ENCODE data around the gene SPRYD7.

Gene SPRYD7

GRCh38 chr13:49938314-49938713, 2.2 kb upstream of the SPRYD7 start:
- no peak overlapping the region for H3K4me3 ChIP-seq (replicated peaks; ENCODE audit: low read depth, low read length)
- H3K27me3 ChIP-seq (replicated peaks; ENCODE audit: control insufficient read depth, insufficient read depth, low read length) = no peaks in the 10 kb centered on the region
- DNase-seq (ENCODE audit: extremely low read depth, insufficient read length) = peak; percentile 12
- H3K36me3 ChIP-seq (ENCODE audit: control insufficient read depth, insufficient read depth, low read length) = no peaks in the 10 kb centered on the region
- TF ChIP-seq CTCF (IDR thresholded peaks at IDR 0.05; ENCODE audit: insufficient read depth, low read length, poor library complexity, severe bottlenecking) = no peak

GRCh38 chr13:49936968-49937273, 781 bp upstream of the SPRYD7 start:
- DNase-seq (ENCODE audit: extremely low read depth, insufficient read length) = no peak
- peak overlapping the region; percentile 72 for H3K4me3 ChIP-seq (replicated peaks; ENCODE audit: low read depth, low read length)
- TF ChIP-seq CTCF (IDR thresholded peaks at IDR 0.05; ENCODE audit: insufficient read depth, low read length, poor library complexity, severe bottlenecking) = no peak
- no peaks in the 10 kb centered on the region for H3K27me3 ChIP-seq (replicated peaks; ENCODE audit: control insufficient read depth, insufficient read depth, low read length)
- no peaks in the 10 kb centered on the region for H3K36me3 ChIP-seq (ENCODE audit: control insufficient read depth, insufficient read depth, low read length)

GRCh38 chr13:49935171-49936074, 717 bp downstream of the SPRYD7 start:
- H3K4me3 ChIP-seq (replicated peaks; ENCODE audit: low read depth, low read length) = peak overlapping the region; percentile 97
- no peaks in the 10 kb centered on the region for H3K27me3 ChIP-seq (replicated peaks; ENCODE audit: control insufficient read depth, insufficient read depth, low read length)
- no peak for TF ChIP-seq CTCF (IDR thresholded peaks at IDR 0.05; ENCODE audit: insufficient read depth, low read length, poor library complexity, severe bottlenecking)
- no peak for DNase-seq (ENCODE audit: extremely low read depth, insufficient read length)
- no peaks in the 10 kb centered on the region for H3K36me3 ChIP-seq (ENCODE audit: control insufficient read depth, insufficient read depth, low read length)

GRCh38 chr13:49933511-49933910, 2.6 kb downstream of the SPRYD7 start:
- no peak for DNase-seq (ENCODE audit: extremely low read depth, insufficient read length)
- TF ChIP-seq CTCF (IDR thresholded peaks at IDR 0.05; ENCODE audit: insufficient read depth, low read length, poor library complexity, severe bottlenecking) = no peak
- Histone ChIP-seq H3K4me3 (replicated peaks; ENCODE audit: low read depth, low read length) (no peak overlapping the region), H3K36me3 (ENCODE audit: control insufficient read depth, insufficient read depth, low read length) (no peaks in the 10 kb centered on the region; the same call in 1 of the 2 replicates), H3K27me3 (replicated peaks; ENCODE audit: control insufficient read depth, insufficient read depth, low read length) (no peaks in the 10 kb centered on the region)

- Histone ChIP-seq H3K36me3 (ENCODE audit: control insufficient read depth, insufficient read depth, low read length) (no peaks in the 10 kb centered on the region; the same call in 1 of the 2 replicates), H3K4me3 (replicated peaks; ENCODE audit: low read depth, low read length) (no peak overlapping the region), H3K27me3 (replicated peaks; ENCODE audit: control insufficient read depth, insufficient read depth, low read length) (no peaks in the 10 kb centered on the region)
- no peak for TF ChIP-seq CTCF (IDR thresholded peaks at IDR 0.05; ENCODE audit: insufficient read depth, low read length, poor library complexity, severe bottlenecking)
- DNase-seq (ENCODE audit: extremely low read depth, insufficient read length) = no peak
Observed at GRCh38 chr13:49932868-49933267, 3.3 kb downstream of the SPRYD7 start.
